ENCODE results near the gene TMEM235.

The TMEM235 gene

GRCh38 chr17:78255029-78255656 is 23.7 kb downstream of the TMEM235 start:
- no peak for DNase-seq (ENCODE audit: low spot score)

DNA sequence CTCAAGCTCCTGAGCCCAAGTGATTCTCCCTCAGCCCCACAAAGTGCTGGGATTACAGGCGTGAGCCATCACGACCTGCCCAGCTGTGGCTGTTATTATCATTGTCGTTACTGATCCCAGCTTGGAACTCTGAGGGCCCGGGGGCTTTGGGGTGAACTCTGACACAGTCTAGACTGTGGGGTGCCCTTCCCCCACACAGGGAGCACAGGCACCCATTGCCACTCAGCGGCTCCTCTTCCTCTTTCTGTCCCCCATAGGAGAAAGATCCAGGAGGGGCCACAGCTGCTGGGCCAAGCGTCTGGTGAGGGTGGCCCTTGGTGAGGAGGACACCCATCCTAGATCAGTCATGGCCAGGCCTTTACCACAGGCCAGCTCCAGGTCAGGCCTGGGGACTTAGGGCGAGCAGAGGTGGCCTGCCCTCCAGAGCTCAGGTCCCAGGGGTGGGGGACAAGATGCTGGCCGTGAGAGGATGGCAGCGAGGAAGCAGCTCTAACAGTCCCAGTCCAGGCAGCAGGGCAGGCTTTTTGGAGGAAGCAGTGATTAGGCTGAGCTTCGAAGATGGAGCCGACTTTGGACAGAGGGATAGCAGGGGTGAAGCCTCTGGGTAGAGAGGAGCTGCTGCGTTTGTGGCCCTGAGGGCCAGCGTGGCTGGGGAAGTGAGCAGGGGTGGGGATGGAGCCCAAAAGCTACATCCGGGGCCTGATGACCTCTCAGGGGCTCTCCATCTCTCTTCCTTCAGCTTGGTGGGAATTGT is 24.7 kb downstream of the TMEM235 start:
- DNase-seq (ENCODE audit: low spot score): no peak

DNA sequence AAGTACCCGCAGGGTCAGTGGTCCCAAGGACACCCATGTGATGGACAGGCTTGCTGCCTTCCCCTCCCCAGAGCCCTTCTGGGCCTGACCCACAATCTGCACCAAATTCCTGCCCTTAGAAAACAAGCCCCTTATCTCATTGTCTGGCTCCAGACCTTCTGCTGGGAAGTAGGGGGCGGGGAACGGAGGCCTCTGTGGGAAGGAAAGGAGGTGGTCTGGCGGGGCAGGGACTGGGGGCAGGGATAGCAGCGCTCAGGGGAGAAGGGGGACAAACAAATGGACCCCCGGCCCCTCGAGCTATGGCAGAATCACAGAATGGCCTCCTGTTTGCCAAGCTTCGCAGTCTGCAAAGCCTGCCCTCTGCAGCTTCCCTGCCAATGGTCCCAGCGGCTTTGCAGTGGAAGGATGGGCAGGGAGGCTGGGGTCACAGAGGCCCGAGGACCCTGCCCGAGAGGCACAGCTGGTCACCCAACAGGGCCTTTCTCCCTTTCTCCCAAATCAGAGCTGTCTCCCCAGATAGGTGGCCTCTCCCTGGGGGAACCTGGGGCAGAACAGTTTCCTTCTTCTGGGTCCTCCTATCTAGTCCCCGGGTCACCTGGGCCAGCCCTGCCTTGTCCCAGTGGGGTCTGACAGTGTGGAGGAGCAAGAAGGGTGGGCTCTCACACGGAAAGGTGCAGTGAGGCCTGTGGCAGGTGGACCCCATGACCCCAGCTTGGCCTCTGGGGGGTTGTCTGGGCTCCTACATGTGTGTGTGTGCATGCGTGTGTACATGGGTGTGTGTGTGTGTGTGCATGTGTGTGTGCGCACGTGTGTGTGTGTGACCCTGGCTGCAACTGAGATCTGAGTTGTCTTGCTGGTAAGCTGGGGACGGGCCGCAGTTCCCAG is 25.5 kb downstream of the TMEM235 start:
- DNase-seq (ENCODE audit: low spot score): no peak

DNA sequence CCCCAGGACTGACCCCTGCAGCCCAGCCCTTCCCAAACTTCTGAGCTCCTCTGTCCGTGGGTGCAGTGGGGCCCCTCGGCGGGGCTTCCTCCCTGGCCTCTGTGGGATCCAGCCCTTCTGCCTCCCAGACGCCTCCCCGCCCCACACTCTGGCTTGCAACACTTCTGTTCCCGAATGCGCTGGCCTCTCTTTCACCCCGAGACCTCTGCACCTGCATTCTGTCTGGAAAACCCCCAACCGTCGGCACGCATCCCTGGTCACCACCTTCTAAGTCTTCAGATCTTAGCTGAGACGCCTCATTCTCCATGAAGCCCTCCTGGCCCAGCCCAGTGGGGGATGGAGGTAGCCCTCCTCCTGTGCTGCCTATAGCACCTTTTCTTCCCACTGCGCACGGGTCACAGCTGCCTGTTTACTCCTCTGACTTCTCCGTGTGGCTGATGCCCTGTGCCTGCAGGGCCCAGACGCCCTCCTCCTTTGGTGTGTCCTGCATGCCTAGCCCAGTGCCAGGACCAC is 26.4 kb downstream of the TMEM235 start:
- DNase-seq (ENCODE audit: low spot score): peak; percentile 17

GRCh38 chr17:78258323-78259191 is 27.1 kb downstream of the TMEM235 start:
- DNase-seq (ENCODE audit: low spot score): peak; percentile 63

DNA sequence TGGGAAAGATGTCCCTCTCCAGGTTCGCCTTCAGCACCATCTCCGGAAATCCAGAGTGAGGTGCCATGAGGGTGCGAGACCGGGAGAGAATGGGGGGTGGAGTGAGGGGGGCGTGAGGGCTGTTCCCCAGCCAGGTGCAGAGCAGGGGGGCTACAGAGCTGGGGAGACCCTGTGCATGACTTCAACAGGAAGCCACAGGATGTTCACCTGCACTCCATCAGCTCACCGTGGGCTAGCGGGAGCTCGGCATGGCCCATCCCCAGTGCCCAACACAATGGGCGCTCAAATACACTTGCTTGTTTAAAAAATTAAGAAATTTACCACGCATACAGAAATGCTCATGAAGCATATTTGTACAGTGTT is 27.7 kb downstream of the TMEM235 start:
- no peak for DNase-seq (ENCODE audit: low spot score)

DNA sequence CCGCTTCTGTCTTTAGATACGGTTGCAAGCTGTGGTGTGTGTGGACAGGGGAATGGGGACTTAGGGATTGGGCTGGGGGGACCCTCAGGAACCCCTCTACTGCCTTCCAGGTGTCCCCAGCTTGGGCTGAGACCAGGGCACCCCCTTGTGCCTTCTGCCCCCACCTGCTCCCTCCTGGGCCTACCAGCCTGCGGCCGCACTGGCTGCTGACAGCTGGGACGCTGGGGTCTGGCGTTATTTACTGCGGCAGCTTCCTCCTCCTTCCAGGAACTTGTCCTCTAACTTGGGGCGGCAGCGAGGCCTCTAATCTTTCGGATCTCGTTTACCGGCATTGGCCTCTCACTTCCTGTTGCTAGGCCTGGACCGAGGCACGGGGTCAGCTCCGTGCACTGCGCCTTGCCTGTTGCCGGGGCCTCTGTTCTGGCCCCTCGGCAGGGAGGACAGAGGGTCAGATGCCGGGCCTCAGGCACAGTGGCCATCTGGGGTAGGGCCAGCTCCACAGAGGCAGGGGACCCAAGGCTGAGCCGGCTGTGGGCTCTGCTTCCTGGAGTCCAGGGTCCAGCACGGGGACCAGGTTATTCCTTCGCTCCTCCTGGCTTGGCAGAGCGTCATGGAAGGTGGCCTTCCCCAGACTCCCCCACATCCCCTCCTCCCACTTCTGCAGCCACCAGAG is 31.8 kb downstream of the TMEM235 start:
- DNase-seq (ENCODE audit: low spot score): peak; percentile 18

GRCh38 chr17:78263736-78264340 is 32.4 kb downstream of the TMEM235 start:
- no peak for DNase-seq (ENCODE audit: low spot score)

DNA sequence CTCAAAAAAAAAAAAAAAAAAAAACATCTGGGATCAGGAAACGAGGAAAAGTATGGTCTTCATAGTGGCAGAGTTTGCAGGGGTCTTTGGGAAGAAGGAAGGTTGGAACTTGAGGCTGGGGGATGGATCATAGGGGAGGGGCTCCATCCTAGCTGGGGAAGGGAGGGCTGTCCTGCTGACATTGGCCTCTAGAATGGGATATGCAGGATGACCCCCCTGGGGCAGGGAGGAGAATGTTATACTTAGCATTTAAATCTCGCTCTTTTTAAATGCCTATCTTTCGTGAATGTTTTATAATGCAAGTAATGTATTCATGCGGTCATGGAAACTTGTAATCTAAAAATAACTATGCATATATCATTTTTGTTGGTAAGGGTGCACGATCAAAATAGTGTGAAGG is 33.2 kb downstream of the TMEM235 start:
- no peak for DNase-seq (ENCODE audit: low spot score)

GRCh38 chr17:78265121-78265520 is 33.7 kb downstream of the TMEM235 start:
- DNase-seq (ENCODE audit: low spot score): no peak

- no peak for DNase-seq (ENCODE audit: low spot score)
Observed at GRCh38 chr17:78266231-78266631, 34.8 kb downstream of the TMEM235 start.

GRCh38 chr17:78266771-78267170 is 35.3 kb downstream of the TMEM235 start:
- DNase-seq (ENCODE audit: low spot score): no peak

GRCh38 chr17:78267253-78268073 is 36.0 kb downstream of the TMEM235 start:
- DNase-seq (ENCODE audit: low spot score): no peak

DNA sequence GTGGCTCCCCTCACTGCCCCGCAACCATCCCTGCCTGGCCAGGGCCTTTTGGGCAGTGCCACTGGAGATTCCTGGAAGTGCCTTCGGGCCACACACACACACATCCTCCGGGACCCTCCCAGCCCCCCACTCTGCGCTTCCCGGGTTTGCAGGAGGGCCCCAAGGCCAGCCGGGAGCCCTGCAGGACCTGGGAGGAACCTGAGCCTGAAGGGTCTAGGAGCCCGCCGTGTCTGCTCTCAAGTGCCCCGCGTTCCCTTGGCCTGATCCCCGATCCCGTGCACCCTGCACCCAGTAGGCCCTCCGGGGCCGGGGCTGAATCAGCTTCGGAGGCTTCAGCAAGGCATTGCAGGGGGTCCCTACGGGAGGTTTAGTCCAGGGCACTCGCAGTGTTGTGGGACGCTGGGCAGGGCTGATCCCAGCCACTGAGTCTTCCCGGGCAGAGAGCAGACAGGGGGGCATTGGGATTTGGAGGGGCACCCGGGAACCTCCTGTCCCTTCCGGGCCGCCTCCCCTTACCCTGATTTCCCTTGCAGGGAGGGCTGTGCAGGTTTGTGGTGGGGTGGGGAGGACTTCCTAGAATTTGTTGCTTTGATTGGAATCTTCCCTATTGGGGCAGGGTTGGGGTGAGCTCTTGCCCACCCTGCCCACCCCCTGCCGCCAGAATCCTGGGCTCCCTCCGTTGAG is 36.9 kb downstream of the TMEM235 start:
- no peak for DNase-seq (ENCODE audit: low spot score)

DNA sequence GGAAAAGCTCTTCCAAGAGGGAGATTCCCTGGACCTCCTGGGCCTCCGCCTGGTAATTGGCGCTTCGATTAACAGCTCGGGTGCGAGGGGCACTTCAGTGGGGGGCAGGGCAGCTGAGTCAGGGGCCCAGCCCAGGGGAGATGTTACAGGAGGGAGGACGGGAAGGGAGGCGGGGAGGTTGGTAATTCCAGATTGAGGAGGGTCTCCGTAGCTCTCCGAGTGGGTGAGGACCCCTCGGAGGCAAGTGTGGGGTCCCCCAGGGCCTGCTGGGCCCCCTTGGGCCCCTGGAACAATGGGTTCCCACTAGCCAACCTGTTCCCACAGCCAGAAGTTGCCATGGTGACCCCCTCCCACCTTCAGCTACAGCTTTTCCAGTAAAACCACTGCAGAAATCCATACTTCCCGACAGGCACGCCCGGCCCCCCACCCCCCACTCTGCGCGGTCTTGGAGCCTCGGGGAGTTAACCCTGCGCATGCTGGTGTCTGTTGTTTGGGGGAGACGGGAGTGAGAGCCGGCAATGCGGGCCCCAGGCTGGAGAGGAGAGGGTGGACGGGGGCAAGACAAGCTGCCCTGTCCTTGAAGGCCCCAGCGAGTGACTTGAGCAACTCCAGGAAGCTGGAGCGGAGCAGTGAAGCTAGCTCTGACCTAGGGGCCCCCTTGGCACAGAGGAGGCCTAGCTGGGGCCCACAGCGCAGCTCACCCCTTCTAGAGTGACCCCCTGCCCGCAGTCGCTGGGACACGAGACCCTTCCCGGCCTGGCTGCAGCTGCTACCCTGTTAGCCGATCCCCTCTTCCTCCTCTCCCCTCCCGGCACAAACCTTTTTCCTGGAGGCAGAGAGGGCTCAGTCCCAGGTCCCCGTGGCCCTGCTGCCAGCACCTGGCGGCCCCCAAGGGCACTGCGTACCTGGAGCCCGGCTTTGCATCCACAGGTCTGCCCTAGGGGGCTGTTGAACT is 37.8 kb downstream of the TMEM235 start:
- no peak for DNase-seq (ENCODE audit: low spot score)

DNA sequence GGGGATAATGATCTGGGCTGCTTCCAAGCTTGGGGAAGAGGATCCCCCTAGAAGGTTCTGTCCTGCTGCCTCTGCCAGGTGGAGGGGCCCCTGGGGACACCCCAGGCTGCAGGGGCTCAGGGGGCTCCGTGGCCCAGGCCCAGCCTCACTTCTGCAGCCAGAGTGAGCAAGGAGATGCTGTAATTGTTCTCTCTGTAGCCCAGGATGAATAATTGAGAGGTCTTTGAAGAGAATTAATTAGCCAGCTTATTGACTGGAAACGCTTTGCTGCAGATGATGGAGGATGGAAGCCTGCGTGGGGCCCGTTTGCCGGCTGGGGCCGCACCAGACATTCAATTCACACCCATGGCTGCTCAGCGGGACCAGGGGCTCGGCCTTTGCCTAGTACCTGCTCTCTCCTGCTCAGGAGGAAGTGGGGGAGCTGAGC is 38.5 kb downstream of the TMEM235 start:
- no peak for DNase-seq (ENCODE audit: low spot score)

- DNase-seq (ENCODE audit: low spot score): no peak
Observed at GRCh38 chr17:78271419-78272170, 40.2 kb downstream of the TMEM235 start.

Data from hematopoietic multipotent progenitor cell treated with erythropoietin and hydrocortisone succinate and interleukin-3 and kit ligand, for 17 days (in vitro differentiated cells).